Right lung (tissue), 5 donors: ENCODE data around the gene RBM8A. TPM values are rescaled to one million over a fixed set of nuclear protein-coding genes. Genes with fewer than 3 reads are reported as not detected.

Experiments
- DNase-seq, 2 donors: peaks; one replicate each; pipeline ENCODE4 v3.0.0-alpha.2; 2013
- polyA plus RNA-seq, 5 donors: library from polyadenylated mRNA; unstranded; fragments of 120-200 nt; gene quantifications; one replicate each; pipeline versions ENCODE4 v1.2.1 to v1.2.3, GENCODE V29; 2013; ENCODE audit warnings: inconsistent platforms in 1 of 5, low replicate concordance in 1 of 5; ENCODE audit not compliant: insufficient read length in 5 of 5, insufficient read depth in 1 of 5

Gene RBM8A
- polyA plus RNA-seq, 5 donors: 183 to 197 (median 186) TPM

DNA sequence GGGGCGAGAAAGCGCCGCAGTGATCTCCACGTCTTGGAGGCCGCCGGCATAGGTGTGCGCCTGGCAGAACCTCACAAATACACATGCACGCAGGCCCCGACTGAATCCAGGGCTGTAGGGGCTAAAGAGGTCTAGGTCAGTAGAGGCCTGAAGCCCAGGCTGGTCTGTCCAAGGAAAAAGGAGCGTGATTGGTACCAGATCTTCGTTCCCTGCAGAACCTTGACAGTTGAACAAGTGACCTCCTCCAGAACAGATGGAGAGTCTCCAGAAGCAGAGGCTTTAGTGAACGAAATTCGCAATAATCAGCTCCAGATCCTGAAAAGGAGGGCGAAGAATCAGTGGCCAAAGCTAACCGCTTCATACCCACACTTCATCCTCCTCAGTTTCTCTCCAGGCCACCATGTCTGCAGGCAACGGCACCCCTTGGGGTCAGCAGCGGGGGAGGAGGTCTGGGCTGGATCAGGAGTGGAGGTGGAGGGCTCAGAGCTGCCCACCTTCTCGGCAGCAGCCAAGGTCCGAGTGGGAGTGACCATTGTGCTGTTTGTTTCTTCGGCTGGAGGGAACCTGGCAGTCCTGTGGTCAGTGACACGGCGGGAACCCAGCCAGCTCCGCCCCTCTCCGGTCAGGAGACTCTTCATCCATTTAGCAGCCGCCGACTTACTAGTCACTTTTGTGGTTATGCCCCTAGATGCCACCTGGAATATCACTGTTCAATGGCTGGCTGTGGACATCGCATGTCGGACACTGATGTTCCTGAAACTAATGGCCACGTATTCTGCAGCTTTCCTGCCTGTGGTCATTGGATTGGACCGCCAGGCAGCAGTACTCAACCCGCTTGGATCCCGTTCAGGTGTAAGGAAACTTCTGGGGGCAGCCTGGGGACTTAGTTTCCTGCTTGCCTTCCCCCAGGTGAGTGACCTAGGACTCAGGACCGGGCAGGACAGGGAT lies 8.0 kb downstream of the RBM8A start:
- DNase-seq: peak in 1 of 2 donors; percentile 16

DNA sequence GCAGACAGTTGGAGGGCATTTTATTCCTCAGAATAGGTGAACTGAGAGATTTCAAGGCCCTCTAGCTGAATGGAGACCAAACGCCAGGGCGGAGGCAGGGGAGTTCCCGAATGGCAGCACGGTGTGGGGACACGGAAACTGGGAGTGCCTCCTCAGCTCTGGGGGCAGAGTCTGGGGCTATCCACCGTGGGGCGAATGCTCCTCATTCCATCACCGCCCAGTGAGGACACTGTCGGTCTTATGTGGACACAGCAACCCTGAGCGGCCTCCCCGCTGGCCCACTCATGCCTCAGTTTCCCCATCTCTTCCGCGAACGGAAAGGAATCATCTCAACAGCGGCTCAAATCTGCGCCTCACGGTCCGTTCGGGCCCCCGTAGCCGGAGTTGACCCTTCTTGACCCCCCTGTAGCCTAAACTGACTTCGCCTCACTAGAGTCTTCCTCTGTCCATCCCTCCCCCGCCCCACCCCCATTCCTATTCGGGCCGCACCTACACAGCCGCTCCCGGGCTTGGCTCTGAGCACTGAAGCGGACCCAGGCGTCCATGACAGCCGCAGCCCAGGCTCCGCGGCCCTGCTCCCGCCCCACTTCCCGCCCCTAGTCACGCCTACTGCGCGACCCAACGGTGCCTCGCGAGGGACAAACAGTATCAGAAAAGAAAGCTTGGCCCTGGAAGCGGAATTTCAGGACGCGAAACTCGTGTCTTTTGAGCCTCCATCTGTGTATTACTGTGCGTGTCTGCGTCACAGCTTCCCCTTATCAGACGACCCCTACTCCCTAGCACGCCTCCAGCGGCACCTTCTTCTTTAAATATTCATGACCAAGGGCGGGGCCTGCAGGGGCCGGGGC lies 8.9 kb downstream of the RBM8A start, which contains the start of gene PEX11B:
TSS of gene PEX11B (minus strand) at position 574 of the 848 bp plus-strand sequence. CDS start at position 545, 29 bp downstream.
- peak; percentile 91 for DNase-seq

DNA sequence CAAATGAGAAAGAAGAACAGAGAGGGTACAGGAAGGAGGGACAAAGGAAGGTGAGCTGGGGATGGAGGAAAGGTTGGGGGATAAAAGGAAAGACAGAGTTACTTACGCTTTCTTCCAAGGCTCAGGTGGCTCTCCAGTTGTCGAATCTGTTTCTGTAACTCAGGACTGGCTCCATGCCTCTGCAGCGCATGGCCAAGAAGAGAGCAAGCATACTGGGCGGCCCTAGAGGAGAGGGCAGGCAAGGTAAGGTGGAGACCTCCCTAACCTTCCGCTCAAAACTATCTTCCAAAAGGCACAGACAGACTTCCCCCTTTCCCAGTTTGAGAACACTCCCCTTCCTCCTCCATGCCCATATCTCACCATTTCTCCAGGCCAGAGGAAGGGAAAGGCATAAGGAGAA lies 9.7 kb downstream of the RBM8A start:
- no peak for DNase-seq

- DNase-seq: no peak
Observed at GRCh38 chr1:145916745-145917144, 10.5 kb downstream of the RBM8A start.

DNA sequence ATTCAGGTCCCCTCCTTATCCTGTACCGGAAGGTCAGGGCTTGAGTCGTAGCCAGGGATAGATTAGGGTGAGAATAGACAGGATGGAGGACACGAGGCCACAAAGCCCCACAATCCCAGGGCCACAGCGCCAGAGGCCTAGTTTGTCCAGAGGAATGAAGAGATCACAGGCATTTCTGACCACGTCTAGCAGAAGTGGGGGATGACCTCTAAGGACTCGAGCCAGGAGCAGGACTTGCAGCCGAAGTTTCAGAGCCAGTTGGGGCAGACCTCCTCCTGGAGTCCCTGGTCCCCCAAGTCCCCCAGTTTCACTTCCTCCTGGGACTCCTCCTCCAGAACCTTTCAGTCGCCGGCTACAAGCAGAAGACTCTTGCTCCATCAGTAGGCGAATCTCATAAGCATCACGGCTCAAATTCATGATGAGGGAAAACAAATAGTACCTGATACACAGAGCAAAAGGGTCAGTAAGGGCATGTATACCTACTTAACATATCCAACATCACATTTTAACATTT lies 15.1 kb downstream of the RBM8A start:
- DNase-seq: no peak

GRCh38 chr1:145908653-145909052 lies 18.6 kb downstream of the RBM8A start:
- DNase-seq: no peak

- no peak for DNase-seq
Observed at GRCh38 chr1:145906954-145907753, 20.1 kb downstream of the RBM8A start.

GRCh38 chr1:145901312-145902021 lies 25.8 kb downstream of the RBM8A start:
- no peak for DNase-seq

- DNase-seq: no peak
Observed at GRCh38 chr1:145898756-145899155, 28.5 kb downstream of the RBM8A start.

DNA sequence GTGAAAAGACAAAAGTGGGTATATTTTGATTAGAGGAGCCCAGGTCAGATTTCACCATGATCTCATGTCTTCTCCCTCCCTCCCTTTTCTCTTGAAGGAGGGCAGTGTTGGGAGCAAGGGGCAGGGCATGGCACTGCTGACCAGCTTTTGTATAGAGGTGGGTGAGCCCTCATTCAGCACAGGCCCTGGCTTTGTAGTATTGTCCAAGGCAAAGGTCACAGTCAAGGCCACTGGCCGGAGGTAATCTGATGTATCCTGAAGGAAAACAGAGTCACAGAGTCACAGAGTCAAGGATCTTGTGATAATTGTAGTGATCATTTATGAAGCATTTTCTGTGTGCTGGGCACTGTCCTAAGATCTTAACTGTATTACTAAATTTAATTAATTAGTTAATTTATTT lies 29.3 kb downstream of the RBM8A start:
- no peak for DNase-seq

DNA sequence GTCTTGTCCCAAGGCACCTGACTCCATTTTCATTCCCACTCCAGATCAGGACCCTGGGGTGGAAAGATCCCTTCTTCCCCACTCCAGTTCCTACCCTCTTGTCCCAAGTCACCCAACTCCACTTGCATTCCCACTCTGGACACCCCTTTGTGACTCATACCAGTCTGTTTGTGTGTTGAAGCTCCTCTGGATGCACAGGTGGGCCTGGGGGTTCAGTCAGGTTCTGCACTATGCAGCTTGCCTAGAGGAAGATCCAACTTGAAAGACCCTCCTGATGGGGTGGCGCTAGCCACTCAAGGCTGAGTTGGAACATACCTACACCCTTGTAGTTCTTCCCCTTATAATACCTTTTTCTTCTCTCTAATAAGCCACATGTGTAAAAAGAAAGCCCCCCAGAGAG lies 31.8 kb downstream of the RBM8A start:
- no peak for DNase-seq

DNA sequence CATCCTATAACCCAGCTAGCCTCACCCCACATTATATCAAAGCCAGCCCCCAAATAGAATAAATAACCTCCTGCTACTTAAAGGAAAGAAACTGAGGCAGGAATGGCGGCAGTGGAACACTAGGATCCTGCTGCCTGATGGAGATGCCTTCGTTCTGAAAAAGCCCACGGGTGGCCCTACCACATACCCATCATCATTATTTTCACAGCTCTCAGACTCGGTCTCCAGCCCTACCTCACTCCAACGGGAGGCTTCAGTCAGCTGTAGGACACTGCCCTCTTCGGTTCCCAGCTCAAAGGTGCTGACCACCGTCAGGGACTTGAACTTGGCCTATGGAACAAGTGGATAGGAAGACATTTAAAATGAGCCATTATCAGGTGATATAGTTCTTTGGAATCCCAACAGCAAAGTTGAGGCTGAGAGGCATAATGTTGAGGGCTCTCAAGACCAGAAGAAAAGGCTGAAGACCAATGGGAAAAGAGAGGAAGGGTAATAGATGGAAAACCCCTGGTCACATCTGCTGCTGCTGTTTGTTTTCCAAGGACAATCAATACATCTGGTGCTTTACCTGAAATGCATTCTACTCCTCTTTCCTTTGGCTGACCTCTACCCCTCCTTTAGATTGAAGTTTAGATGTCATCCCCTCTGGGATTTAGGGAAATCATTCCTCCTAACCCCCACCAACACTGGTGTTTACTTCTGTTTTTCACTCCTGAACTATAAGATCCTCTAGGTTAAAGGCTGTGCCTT lies 33.8 kb downstream of the RBM8A start:
- no peak for DNase-seq

GRCh38 chr1:145892486-145893087 lies 34.7 kb downstream of the RBM8A start:
- no peak for DNase-seq

GRCh38 chr1:145891587-145892485 lies 35.4 kb downstream of the RBM8A start:
- DNase-seq: peak; percentile 91 to 94

DNA sequence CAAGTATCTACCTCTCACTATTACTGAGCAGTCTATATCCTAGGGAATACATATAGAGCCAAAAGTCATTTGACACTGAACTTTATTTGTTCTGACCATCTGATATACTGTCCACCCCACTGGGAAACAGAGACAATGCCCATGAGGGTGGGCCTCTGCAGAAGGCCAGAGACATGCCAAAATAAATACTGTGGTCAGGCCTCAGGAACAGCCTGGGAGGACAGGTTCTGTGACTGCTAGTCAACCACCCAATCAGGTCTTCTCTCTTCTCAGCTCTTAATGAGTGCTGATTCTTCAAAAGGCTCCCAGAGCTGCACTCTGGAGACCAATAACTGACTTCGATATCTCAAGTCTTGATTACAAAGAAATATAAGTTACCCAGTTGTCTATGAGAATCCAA lies 36.1 kb downstream of the RBM8A start:
- no peak for DNase-seq

GRCh38 chr1:145889722-145890121 lies 37.6 kb downstream of the RBM8A start:
- DNase-seq: no peak

DNA sequence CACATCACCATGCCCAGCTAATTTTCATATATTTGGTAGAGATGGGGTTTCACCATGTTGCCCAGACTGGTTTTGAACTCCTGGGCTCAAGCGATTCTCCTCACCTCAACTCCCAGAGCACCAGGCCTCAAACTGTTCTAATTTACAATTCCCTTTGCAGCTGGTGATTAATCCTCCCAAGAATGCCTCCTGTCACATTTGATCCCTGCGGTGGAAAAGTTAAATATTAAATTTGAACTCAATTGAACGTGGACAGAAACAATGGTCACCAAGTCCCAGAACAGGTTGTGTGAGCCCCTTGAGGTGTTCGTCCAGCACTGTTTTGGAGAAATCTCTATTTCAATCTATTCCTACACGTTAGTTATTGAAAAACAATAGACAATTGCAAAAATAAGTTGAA lies 39.7 kb downstream of the RBM8A start:
- DNase-seq: no peak

DNA sequence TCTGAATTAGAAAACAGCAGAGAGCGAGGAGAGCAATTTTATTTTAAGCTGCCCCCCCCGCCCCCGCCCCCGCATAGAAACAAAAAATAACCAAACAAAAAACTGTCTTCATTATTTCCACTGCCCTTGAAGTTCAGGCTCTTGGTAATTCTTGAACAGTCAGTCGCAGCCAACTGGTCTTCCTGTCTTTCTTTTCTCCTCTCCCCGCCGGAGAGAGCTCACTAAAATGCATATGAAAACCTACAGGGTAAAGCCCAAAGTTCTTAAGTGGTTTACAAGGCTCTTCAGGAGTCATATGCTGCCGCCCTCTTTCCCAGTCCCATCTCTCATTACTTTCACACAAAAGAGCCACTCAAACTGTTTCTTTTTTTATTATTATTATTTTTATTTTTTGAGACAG lies 40.5 kb downstream of the RBM8A start:
- no peak for DNase-seq

DNA sequence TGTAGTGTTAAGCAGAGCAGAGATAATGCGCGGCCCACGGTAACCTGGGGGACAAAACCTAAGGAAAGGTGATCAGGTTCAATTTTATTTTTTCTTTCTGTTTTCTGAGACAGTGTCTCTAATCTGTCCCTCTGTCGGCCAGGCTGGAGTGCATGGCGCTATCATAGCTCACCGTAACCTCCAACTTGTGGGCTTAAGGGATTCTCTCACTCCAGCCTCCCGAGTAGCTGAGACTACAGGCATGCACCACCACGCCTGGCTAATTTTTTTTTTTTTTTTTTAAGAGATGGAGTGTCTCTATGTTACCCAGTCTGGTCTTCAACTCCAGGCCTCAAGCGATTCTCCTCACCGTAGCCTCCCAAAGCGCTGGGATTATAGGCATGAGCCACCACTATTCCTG lies 40.9 kb downstream of the RBM8A start:
- DNase-seq: no peak
